Transverse colon (tissue), 4 donors: Measurements from ENCODE around the gene ZNF804B. TPM values are rescaled to one million over a fixed set of nuclear protein-coding genes. Genes with fewer than 3 reads are reported as not detected.

Experiments
- DNase-seq: peaks from one replicate; pipeline ENCODE4 v3.0.0-alpha.2; 2019
- H3K27ac ChIP-seq, 4 donors: fragments of 200-600 bp; sonication (generic); 2 replicates each; pipeline ENCODE4 v1.5.1; 2016 to 2018; ENCODE audit warnings: inconsistent platforms in 4 of 4
- H3K27me3 ChIP-seq: fragments of 200-600 bp; sonication (generic); 2 replicates; pipeline ENCODE4 v1.5.1; 2017; ENCODE audit warnings: inconsistent platforms
- H3K36me3 ChIP-seq, 4 donors: fragments of 200-600 bp; sonication (generic); 2 replicates each; pipeline ENCODE4 v1.5.1; 2017 to 2019; ENCODE audit warnings: inconsistent platforms in 4 of 4
- H3K4me1 ChIP-seq, 4 donors: fragments of 200-600 bp; sonication (generic); 2 replicates each; pipeline ENCODE4 v1.5.1; 2017 to 2020; ENCODE audit warnings: inconsistent platforms in 4 of 4
- H3K4me3 ChIP-seq, 4 donors: fragments of 200-600 bp; sonication (generic); 1 replicate in 1 of 4; 2 replicates in 3 of 4; pipeline versions ENCODE4 v1.5.1 to v1.6.1; 2017 to 2019; ENCODE audit warnings: inconsistent platforms in 4 of 4
- H3K9me3 ChIP-seq, 2 donors: fragments of 200-600 bp; sonication (generic); 2 replicates each; pipeline ENCODE4 v1.5.1; 2017 to 2019; ENCODE audit warnings: inconsistent platforms in 2 of 2
- CTCF ChIP-seq, 5 experiments: fragments of 200-600 bp in 3 of 5; fragments of 450-650 bp in 2 of 5; sonication (generic) in 3 of 5; IDR thresholded peaks; 1 replicate in 2 of 5; 2 replicates in 3 of 5; pipeline ENCODE4 v1.5.1; 2016 to 2017; ENCODE audit warnings: antibody characterized with exemption in 5 of 5, inconsistent platforms in 3 of 5, mild to moderate bottlenecking in 2 of 5, moderate library complexity in 1 of 5
- EP300 ChIP-seq: sonication (generic); formaldehyde crosslinking; IDR thresholded peaks from one replicate; pipeline ENCODE4 v1.6.1; 2017; ENCODE audit warnings: antibody characterized with exemption, low read depth
- POLR2A ChIP-seq: fragments of 450-650 bp; IDR thresholded peaks from one replicate; pipeline ENCODE4 v1.6.1; 2016; ENCODE audit warnings: antibody characterized with exemption, mild to moderate bottlenecking, moderate library complexity
- POLR2AphosphoS5 ChIP-seq, 3 donors: sonication (generic); formaldehyde crosslinking; IDR thresholded peaks; one replicate each; pipeline ENCODE4 v1.6.1; 2016; ENCODE audit warnings: antibody characterized with exemption in 3 of 3
- WGBS, 2 donors: methylation state at CpG; one replicate each; pipeline ENCODE4 v1.1.5; 2018; ENCODE audit warnings: low coverage in 1 of 2; 5-methylcytosine and 5-hydroxymethylcytosine counted together
- in situ Hi-C, 4 donors: fragments of 200-750 bp; cut with MboI; loops; one replicate each; pipeline versions ENCODE4 v1.15.0 to v1.15.1; 2017; ENCODE audit warnings: low sequenced_read_pairs in 3 of 4, low pct_ligation_motif_present in 1 of 4, low pct_unique_long_range_greater_than_20kb in 1 of 4
- intact Hi-C: fragments of 100-400 bp; cut with DNase I; formaldehyde crosslinking; loops from one replicate; pipeline ENCODE4 v1.15.1; 2023; ENCODE audit warnings: low total_unique reads
- total RNA-seq, 4 donors: library from RNA; depleted of rRNA; stranded (reverse); fragments of >200 nt; gene quantifications; one replicate each; pipeline ENCODE4 v1.1.0, GENCODE V29; 2016

Gene ZNF804B
- total RNA-seq, 4 donors from 2014 or later = not detected

DNA sequence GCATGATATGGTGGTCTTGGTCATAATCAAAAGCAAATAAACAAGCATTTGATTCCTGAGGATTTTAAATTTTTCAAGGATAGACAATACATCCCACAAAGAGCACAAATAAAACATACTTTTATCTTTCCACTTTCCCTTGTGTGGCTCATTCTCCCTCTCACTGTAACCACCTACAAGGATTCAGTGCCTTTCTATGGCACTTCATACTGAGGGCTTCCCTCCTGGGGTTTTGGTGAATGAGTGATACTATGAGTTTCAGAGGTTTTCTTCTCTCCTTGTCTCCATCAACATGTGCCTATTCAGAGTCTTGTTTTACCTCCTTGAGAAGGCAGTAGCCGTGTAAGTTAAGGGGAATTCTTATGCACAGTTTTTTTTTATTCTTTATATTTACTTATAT, 332.1 kb downstream of the ZNF804B start:
- in situ Hi-C loops = no loop called here

GRCh38 chr7:89094269-89094668, 334.8 kb downstream of the ZNF804B start:
- no peaks in the 10 kb centered on the region for H3K4me1 ChIP-seq
- TF ChIP-seq POLR2A (no peak), POLR2AphosphoS5 (IDR thresholded peaks at IDR 0.05) (no peak), EP300 (no peak), CTCF (IDR thresholded peaks at IDR 0.05) (no peak)
- no peak overlapping the region for H3K27ac ChIP-seq
- no peaks in the 10 kb centered on the region for H3K27me3 ChIP-seq
- no peaks in the 10 kb centered on the region for H3K9me3 ChIP-seq
- no peak overlapping the region for H3K4me3 ChIP-seq
- in situ Hi-C loops = no loop called here
- intact Hi-C loops = no loop called here
- WGBS, 2 donors = 71 to 85% methylated on average over 3 of the region's 3 CpGs
- no peaks in the 10 kb centered on the region for H3K36me3 ChIP-seq
- no peak for DNase-seq

More for the DNA sequence above, 332.1 kb downstream of the ZNF804B start:
- Histone ChIP-seq H3K27me3 (no peaks in the 10 kb centered on the region), H3K4me1 (no peaks in the 10 kb centered on the region), H3K27ac (no peak overlapping the region), H3K36me3 (no peaks in the 10 kb centered on the region), H3K4me3 (no peak overlapping the region), H3K9me3 (no peaks in the 10 kb centered on the region)
- DNase-seq = no peak
- intact Hi-C loops = no loop called here
- TF ChIP-seq POLR2A (no peak), EP300 (no peak), CTCF (IDR thresholded peaks at IDR 0.05) (no peak), POLR2AphosphoS5 (IDR thresholded peaks at IDR 0.05) (no peak)
- WGBS, 2 donors = 57 to 74% methylated on average over 1 of the region's 1 CpG

DNA sequence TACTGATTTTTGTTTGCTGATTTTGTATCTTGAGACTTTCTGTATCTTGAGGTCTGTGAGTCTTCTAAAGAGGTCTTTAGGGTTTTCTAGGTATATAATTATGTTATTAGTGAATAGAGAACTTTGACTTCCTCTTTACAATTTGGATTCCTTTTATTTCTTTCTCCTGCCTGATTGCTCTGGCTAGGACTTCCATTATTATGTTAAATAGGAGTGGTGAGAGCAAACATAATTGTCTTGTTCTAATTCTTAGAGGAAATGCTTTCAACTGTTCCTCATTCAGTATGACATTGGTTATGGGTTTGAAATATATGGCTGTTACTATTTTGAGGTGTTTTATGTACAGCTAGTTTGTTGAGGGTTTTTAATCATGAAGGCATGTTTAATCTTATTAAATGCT, 344.1 kb downstream of the ZNF804B start:
- H3K27me3 ChIP-seq = no peaks in the 10 kb centered on the region
- no peak for TF ChIP-seq CTCF (IDR thresholded peaks at IDR 0.05)
- no peak overlapping the region for H3K4me3 ChIP-seq
- H3K4me1 ChIP-seq = no peaks in the 10 kb centered on the region
- H3K36me3 ChIP-seq = no peaks in the 10 kb centered on the region
- no peak overlapping the region for H3K27ac ChIP-seq
- in situ Hi-C loops (no loop called here), intact Hi-C loops (loop anchor here (5.0 kb wide), 1 partner anchor 1569 kb away; no protein-coding TSS in a partner anchor)
- no peaks in the 10 kb centered on the region for H3K9me3 ChIP-seq
- DNase-seq = no peak

DNA sequence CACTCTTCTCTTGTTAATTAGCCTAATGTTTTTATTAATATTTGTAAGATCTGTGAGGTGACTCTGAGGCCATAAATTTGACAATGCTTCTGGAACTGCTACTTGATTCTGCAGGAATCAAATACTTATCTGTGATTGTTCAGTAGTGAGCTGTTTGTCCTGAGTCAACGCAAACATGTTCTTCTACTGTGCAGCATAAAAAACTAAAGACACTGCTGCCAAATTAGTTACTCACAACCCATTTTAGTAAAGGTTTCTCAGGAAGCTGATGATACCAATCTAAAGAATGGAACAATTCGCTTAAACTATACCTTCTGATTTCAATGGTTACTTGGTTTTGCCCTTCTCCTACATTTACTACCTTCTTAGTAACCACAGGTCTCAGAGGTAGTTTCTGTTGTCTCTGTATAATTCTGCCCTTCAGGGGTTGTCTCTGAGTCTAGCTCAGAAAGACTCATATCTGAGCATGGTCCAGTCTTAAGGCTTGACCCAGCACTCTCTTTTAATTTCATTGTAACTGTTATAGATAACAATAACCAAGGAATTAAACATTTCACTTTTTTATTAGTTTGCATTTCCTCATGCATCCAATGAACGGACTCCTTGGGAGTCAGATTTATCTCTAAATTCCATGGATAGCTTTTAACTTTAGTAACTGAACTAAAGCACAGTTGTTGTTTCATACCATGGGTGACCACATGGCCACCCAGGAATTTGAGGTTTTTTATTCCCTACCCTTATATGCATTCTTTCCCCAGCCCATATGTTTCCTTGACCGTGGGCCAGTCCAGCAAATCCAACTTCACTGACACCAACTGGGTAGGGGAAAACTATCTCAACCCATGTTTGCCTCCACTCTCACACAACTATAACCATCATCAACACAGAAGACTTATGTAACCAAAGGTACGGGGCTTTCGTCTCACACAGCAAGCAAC, 345.5 kb downstream of the ZNF804B start:
- Histone ChIP-seq H3K27me3 (no peaks in the 10 kb centered on the region), H3K36me3 (no peaks in the 10 kb centered on the region), H3K27ac (no peak overlapping the region), H3K4me1 (no peaks in the 10 kb centered on the region), H3K4me3 (no peak overlapping the region), H3K9me3 (no peaks in the 10 kb centered on the region)
- no peak for DNase-seq
- 67 to 87% methylated on average over 4 to 6 of the region's 6 CpGs for WGBS, 2 donors
- intact Hi-C loops = loop anchor here (5.0 kb wide), 1 partner anchor 1567 kb away; no protein-coding TSS in a partner anchor
- in situ Hi-C loops = no loop called here
- TF ChIP-seq POLR2AphosphoS5 (IDR thresholded peaks at IDR 0.05) (no peak), POLR2A (no peak), CTCF (IDR thresholded peaks at IDR 0.05) (no peak), EP300 (no peak)
